ENCODE data around the gene MCF2L2. TPM values are rescaled to one million over a fixed set of nuclear protein-coding genes. Genes with fewer than 3 reads are reported as not detected.

MCF2L2 gene
- total RNA-seq, 4 donors from 2014 or later = 0.13 to 0.49 (median 0.22) TPM; not detected in 1

DNA sequence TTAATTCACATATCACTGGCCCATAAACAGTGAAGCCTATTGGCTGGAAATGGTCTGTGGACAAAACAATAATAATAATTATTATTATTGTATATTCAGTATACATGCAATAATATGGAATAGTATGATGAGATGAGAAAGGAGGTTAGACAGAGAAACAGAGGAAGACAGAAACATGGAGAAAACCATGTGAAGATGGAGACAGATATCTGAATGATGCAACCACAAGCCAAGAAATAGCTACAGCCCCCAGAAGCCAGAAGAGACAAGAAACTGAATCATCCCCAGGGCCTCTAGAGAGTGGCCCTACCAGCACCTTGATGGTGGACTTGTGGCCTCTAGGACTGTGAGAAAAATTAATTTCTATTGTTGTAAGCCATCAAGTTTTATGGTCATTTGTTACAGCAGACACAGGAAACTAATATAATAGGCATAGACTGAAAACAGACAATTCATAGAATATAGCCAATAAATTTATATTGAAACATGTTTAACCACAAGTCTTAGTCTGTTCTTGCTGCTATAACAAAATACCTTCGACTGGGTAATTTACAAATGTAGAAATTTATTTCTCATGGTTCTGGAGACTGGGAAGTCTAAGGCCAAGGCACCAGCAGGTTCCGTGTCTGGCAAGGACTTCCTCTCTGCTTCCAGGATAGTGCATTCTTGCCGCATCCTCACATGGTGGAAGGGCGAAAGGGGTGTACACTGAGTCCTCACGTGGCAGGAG lies 31.6 kb downstream of the MCF2L2 start:
- Histone ChIP-seq H3K27ac (no peak overlapping the region), H3K4me3 (replicated peaks in 1 of 3) (no peak overlapping the region)
- 90 to 92% methylated on average over 5 of the region's 5 CpGs for WGBS, 2 donors

DNA sequence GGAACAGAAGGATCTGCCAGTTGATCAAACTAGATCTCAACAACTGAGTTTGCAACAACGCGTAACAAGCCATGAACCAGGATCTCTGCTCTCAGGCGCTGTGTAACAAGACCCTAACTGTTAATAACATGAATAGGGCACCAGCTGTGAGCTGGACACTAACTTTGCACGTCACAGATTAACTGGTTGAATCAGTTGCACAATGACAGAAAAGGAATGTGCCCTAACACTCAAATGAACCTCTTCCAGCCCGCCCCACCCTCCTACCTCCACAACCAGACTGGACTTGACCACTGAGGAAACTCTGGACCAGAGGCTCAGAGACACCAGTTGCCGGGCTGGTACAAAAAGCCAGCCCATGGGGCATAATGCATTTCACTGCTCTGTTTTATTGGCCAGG lies 34.3 kb downstream of the MCF2L2 start:
- TF ChIP-seq, protein P1, sequence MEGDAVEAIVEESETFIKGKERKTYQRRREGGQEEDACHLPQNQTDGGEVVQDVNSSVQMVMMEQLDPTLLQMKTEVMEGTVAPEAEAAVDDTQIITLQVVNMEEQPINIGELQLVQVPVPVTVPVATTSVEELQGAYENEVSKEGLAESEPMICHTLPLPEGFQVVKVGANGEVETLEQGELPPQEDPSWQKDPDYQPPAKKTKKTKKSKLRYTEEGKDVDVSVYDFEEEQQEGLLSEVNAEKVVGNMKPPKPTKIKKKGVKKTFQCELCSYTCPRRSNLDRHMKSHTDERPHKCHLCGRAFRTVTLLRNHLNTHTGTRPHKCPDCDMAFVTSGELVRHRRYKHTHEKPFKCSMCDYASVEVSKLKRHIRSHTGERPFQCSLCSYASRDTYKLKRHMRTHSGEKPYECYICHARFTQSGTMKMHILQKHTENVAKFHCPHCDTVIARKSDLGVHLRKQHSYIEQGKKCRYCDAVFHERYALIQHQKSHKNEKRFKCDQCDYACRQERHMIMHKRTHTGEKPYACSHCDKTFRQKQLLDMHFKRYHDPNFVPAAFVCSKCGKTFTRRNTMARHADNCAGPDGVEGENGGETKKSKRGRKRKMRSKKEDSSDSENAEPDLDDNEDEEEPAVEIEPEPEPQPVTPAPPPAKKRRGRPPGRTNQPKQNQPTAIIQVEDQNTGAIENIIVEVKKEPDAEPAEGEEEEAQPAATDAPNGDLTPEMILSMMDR (IDR thresholded peaks at IDR 0.05) = no peak
- no peak for TF ChIP-seq POLR2A (IDR thresholded peaks at IDR 0.05)
- intact Hi-C loops (cut with DNase I) = no loop called here
- Histone ChIP-seq H3K9me3 (no peaks in the 10 kb centered on the region), H3K27ac (no peak overlapping the region), H3K36me3 (no peaks in the 10 kb centered on the region), H3K4me3 (replicated peaks in 1 of 3) (no peak overlapping the region), H3K4me1 (no peaks in the 10 kb centered on the region), H3K27me3 (no peaks in the 10 kb centered on the region)
- WGBS, 2 donors = 80 to 91% methylated on average over 6 of the region's 6 CpGs
- no peak for DNase-seq

More for the DNA sequence above, 31.6 kb downstream of the MCF2L2 start:
- intact Hi-C loops (cut with DNase I) = no loop called here
- H3K9me3 ChIP-seq = no peaks in the 10 kb centered on the region
- no peak for DNase-seq
- no peaks in the 10 kb centered on the region for H3K36me3 ChIP-seq
- H3K4me1 ChIP-seq = no peaks in the 10 kb centered on the region
- TF ChIP-seq, protein P1 (IDR thresholded peaks at IDR 0.05) = no peak
- TF ChIP-seq POLR2A (IDR thresholded peaks at IDR 0.05) = no peak
- no peaks in the 10 kb centered on the region for H3K27me3 ChIP-seq

DNA sequence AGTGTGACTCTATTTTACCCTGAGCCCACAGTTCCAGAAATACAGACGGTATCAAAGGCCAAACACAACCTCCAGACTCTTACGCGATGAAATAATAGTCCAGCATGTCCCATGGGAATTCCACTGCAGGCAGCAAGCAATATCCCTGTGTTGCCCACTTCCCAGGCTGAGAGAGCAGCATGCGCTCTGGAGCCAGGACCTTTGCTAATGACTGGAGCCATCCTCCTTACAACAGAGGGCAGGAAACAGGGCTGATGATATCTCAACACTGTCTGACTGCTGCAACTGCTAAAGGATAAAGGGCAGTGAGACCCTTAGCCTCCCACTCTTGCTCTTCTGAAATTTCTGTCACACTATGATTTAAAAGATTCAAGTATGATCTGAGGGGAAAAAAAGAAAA lies 34.8 kb downstream of the MCF2L2 start:
- DNase-seq = no peak
- Histone ChIP-seq H3K4me3 (replicated peaks in 1 of 3) (no peak overlapping the region), H3K9me3 (no peaks in the 10 kb centered on the region), H3K4me1 (no peaks in the 10 kb centered on the region), H3K27ac (no peak overlapping the region), H3K36me3 (no peaks in the 10 kb centered on the region), H3K27me3 (no peaks in the 10 kb centered on the region)
- TF ChIP-seq POLR2A (IDR thresholded peaks at IDR 0.05) = no peak
- TF ChIP-seq, protein P1 (IDR thresholded peaks at IDR 0.05) = no peak
- intact Hi-C loops (cut with DNase I) = no loop called here
- WGBS, 2 donors = 81 to 84% methylated on average over 4 of the region's 4 CpGs

DNA sequence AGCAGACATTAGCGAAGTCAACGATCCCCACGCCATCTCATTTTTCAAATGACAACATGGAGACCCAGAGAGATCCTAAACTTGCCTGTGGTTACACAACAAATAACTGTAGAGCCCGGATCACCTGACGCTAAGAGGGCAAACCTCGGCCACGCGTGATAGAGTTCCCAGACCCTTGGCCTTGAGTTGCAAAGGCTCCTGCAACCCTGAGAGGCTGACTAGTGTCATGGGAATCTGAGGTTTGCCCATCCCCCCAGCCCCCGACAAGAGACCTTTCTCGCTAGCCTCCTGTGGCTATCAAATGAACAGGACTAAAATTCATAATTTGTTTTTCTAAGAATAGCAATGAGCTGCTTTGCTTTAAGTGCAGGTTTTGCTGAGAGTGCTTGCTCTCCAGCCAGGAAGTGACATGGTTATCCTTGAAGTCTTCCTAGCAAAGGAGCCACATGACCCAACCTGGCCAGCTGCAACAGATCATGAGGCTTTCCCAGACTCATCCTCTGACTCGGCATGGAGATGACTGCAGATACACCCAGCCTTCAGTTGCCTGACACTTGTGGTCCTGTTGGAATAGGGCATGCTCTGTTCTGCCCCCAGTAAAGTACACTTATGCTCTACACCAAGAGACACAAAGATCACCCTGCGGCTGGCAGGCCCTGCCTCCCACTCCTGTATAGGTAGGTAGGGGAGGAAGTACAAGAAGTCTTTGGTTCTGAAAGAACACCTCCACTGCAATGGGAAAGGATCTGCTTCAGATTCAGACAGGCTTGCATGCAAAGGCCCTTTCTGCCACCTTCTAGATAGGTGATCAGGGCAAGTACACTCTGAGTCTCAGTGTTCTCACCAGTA lies 36.0 kb downstream of the MCF2L2 start:
- TF ChIP-seq POLR2A (IDR thresholded peaks at IDR 0.05) = no peak
- TF ChIP-seq, protein P1 (IDR thresholded peaks at IDR 0.05) = no peak
- Histone ChIP-seq H3K36me3 (no peaks in the 10 kb centered on the region), H3K9me3 (no peaks in the 10 kb centered on the region), H3K4me1 (no peaks in the 10 kb centered on the region), H3K27ac (no peak overlapping the region), H3K4me3 (replicated peaks in 1 of 3) (no peak overlapping the region), H3K27me3 (no peaks in the 10 kb centered on the region)
- 70 to 71% methylated on average over 12 of the region's 12 CpGs for WGBS, 2 donors
- DNase-seq = peak; percentile 14 to 20
- intact Hi-C loops (cut with DNase I) = no loop called here

DNA sequence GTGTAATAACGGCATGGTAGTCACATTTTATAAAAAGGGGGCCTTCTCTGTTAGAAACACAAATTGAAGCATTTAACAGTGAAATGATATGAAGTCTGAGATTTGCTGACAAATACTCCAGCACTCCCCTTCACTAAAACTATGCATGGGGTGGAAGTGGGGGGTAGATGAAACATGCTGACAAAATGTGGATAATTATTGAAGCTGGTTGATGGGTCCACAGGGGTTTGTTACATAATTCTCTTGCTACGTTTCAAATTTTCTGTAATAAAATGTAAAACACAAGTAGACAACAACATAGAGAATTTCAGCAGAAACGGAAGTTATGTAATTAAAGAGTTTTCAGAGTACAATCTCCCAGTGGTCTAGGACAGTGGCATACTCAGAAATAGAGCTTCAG lies 37.0 kb downstream of the MCF2L2 start:
- TF ChIP-seq, protein P1 (IDR thresholded peaks at IDR 0.05) = no peak
- no peak for TF ChIP-seq POLR2A (IDR thresholded peaks at IDR 0.05)
- H3K4me3 ChIP-seq (replicated peaks in 1 of 3) = no peak overlapping the region

More for the DNA sequence above, 37.0 kb downstream of the MCF2L2 start:
- intact Hi-C loops (cut with DNase I) = no loop called here
- WGBS, 2 donors = 87 to 90% methylated on average over 3 of the region's 3 CpGs
- DNase-seq = no peak
- H3K27me3 ChIP-seq = no peaks in the 10 kb centered on the region
- H3K27ac ChIP-seq = no peak overlapping the region
- H3K9me3 ChIP-seq = no peaks in the 10 kb centered on the region
- no peaks in the 10 kb centered on the region for H3K4me1 ChIP-seq
- H3K36me3 ChIP-seq = no peaks in the 10 kb centered on the region

All from thyroid gland (tissue), 4 donors.